ENCODE results near the gene TBCK. TPM values are rescaled to one million over a fixed set of nuclear protein-coding genes. Genes with fewer than 3 reads are reported as not detected.

Gene TBCK
- polyA plus RNA-seq, 1 donor (not counting 4 experiments of a cell fraction or from before 2014, with no cell fraction given) = 19.3 TPM

GRCh38 chr4:106245176-106245575 is 70.8 kb downstream of the TBCK start:
- Histone ChIP-seq H3K9me1 (ENCODE audit: control insufficient read depth, extremely low read depth, insufficient read depth, low read length) (no peaks in the 10 kb centered on the region), H3K9me3 (ENCODE audit: control insufficient read depth, low read depth, low read length) (no peaks in the 10 kb centered on the region), H4K20me1 (ENCODE audit: control insufficient read depth, extremely low read depth, insufficient read depth, low read length) (no peaks in the 10 kb centered on the region), H3K27me3 (ENCODE audit: control insufficient read depth, extremely low read depth, insufficient read depth, low read length) (no peaks in the 10 kb centered on the region), H3K36me3 (ENCODE audit: control insufficient read depth in 2 of 2, extremely low read depth in 1 of 2, insufficient read depth in 2 of 2, low read length in 2 of 2) (peaks cover 0 to 2% of the 10 kb centered on the region in 2 experiments), H3K79me2 (ENCODE audit: control insufficient read depth, insufficient read depth, low read length) (no peaks in the 10 kb centered on the region), H2AFZ (ENCODE audit: control insufficient read depth, low read length) (peak overlapping the region; percentile 74), H3K4me1 (ENCODE audit: control insufficient read depth, extremely low read depth, insufficient read depth, low read length) (peaks cover 44% of the 10 kb centered on the region), H3K27ac (ENCODE audit: control insufficient read depth, insufficient read depth, low read length) (peak overlapping the region; percentile 72), H3K4me2 (ENCODE audit: control insufficient read depth, extremely low read depth, insufficient read depth, low read depth, low read length) (peak overlapping the region; percentile 79), H3K9ac (ENCODE audit: control insufficient read depth, extremely low read depth, insufficient read depth, low read length) (peak overlapping the region; percentile 48), H3K4me3 (ENCODE audit: control insufficient read depth in 2 of 3, extremely low read depth in 1 of 3, insufficient read depth in 2 of 3, low read depth in 1 of 3, low read length in 3 of 3) (peak overlapping the region in 2 of 3 experiments; percentile 26 to 39)
- FAIRE-seq (peak; percentile 98), DNase-seq (ENCODE audit: low read depth, low spot score) (peak; percentile 58)
- dilution Hi-C loops (cut with MboI; ENCODE audit: extremely low pct_ligation_motif_present, low sequenced_read_pairs) = no loop called here
- TF ChIP-seq CTCF (optimal IDR thresholded peaks at IDR 0.05 in 1 of 3, IDR thresholded peaks at IDR 0.05 in 1 of 3, conservative IDR thresholded peaks at IDR 0.05 in 1 of 3; ENCODE audit: extremely low read depth in 1 of 3, insufficient read depth in 2 of 3, low read length in 3 of 3) (no peak), EZH2 (IDR thresholded peaks at IDR 0.05; ENCODE audit: low read length) (no peak)

GRCh38 chr4:106240699-106241098 is 75.3 kb downstream of the TBCK start:
- no peak overlapping the region for H3K4me2 ChIP-seq (ENCODE audit: control insufficient read depth, extremely low read depth, insufficient read depth, low read depth, low read length)
- FAIRE-seq (no peak), DNase-seq (ENCODE audit: low read depth, low spot score) (no peak)
- no peaks in the 10 kb centered on the region for H3K79me2 ChIP-seq (ENCODE audit: control insufficient read depth, insufficient read depth, low read length)
- no peaks in the 10 kb centered on the region for H3K9me3 ChIP-seq (ENCODE audit: control insufficient read depth, low read depth, low read length)
- H3K4me3 ChIP-seq (ENCODE audit: control insufficient read depth in 2 of 3, extremely low read depth in 1 of 3, insufficient read depth in 2 of 3, low read depth in 1 of 3, low read length in 3 of 3) = no peak overlapping the region
- H3K9me1 ChIP-seq (ENCODE audit: control insufficient read depth, extremely low read depth, insufficient read depth, low read length) = no peaks in the 10 kb centered on the region
- no peaks in the 10 kb centered on the region for H4K20me1 ChIP-seq (ENCODE audit: control insufficient read depth, extremely low read depth, insufficient read depth, low read length)
- no peak overlapping the region for H2AFZ ChIP-seq (ENCODE audit: control insufficient read depth, low read length)
- no peak for TF ChIP-seq EZH2 (IDR thresholded peaks at IDR 0.05; ENCODE audit: low read length)
- TF ChIP-seq CTCF (optimal IDR thresholded peaks at IDR 0.05 in 1 of 3, IDR thresholded peaks at IDR 0.05 in 1 of 3, conservative IDR thresholded peaks at IDR 0.05 in 1 of 3; ENCODE audit: extremely low read depth in 1 of 3, insufficient read depth in 2 of 3, low read length in 3 of 3) = no peak
- H3K9ac ChIP-seq (ENCODE audit: control insufficient read depth, extremely low read depth, insufficient read depth, low read length) = no peak overlapping the region
- no peak overlapping the region for H3K27ac ChIP-seq (ENCODE audit: control insufficient read depth, insufficient read depth, low read length)
- no peaks in the 10 kb centered on the region for H3K27me3 ChIP-seq (ENCODE audit: control insufficient read depth, extremely low read depth, insufficient read depth, low read length)
- dilution Hi-C loops (cut with MboI; ENCODE audit: extremely low pct_ligation_motif_present, low sequenced_read_pairs) = no loop called here
- H3K4me1 ChIP-seq (ENCODE audit: control insufficient read depth, extremely low read depth, insufficient read depth, low read length) = peaks cover 21% of the 10 kb centered on the region
- no peaks in the 10 kb centered on the region for H3K36me3 ChIP-seq (ENCODE audit: control insufficient read depth in 2 of 2, extremely low read depth in 1 of 2, insufficient read depth in 2 of 2, low read length in 2 of 2)
